Mesothelial cell of epicardium (in vitro differentiated cells): ENCODE measurements around the gene NACC2. TPM values are rescaled to one million over a fixed set of nuclear protein-coding genes. Genes with fewer than 3 reads are reported as not detected.
A peak's percentile ranks its signal among the peaks of the same experiment; 100 is the strongest.
"Not testable (repeated sequence)": the region's sequence is repeated elsewhere in the genome, so short reads cannot be mapped to it uniquely, and the experiment has no call there.

Experiments
- DNase-seq, 2 experiments: peaks; one replicate each; pipeline ENCODE4 v3.0.0; 2021; ENCODE audit warnings: low spot score in 2 of 2; ENCODE audit not compliant: unreplicated experiment in 2 of 2
- H3K27ac Mint-ChIP-seq: 2 replicates; pipeline ENCODE4 v1.8.0; 2021; ENCODE audit warnings: mixed read lengths
- H3K27me3 Mint-ChIP-seq: 2 replicates; pipeline ENCODE4 v1.8.0; 2021; ENCODE audit warnings: low read depth, mixed read lengths
- H3K36me3 Mint-ChIP-seq: 2 replicates; pipeline ENCODE4 v1.8.0; 2021; ENCODE audit warnings: mixed read lengths
- H3K4me1 Mint-ChIP-seq: 2 replicates; pipeline ENCODE4 v1.8.0; 2021; ENCODE audit warnings: mixed read lengths
- H3K4me3 Mint-ChIP-seq: 2 replicates; pipeline ENCODE4 v1.8.0; 2021; ENCODE audit warnings: mild to moderate bottlenecking, moderate library complexity, mixed read lengths
- H3K9me3 Mint-ChIP-seq: 2 replicates; pipeline ENCODE4 v1.8.0; 2021; ENCODE audit warnings: mixed read lengths
- CTCF ChIP-seq: fragments of 200-600 bp; sonication (generic); IDR thresholded peaks from one replicate; pipeline ENCODE4 v1.5.0; 2021; ENCODE audit warnings: antibody characterized with exemption; ENCODE audit not compliant: unreplicated experiment
- total RNA-seq: library from RNA; stranded (reverse); gene quantifications from 3 replicates; pipeline ENCODE4 v1.2.1, GENCODE V29; 2021

NACC2 gene
- total RNA-seq, 1 donor from 2014 or later, result 18.4 TPM

DNA sequence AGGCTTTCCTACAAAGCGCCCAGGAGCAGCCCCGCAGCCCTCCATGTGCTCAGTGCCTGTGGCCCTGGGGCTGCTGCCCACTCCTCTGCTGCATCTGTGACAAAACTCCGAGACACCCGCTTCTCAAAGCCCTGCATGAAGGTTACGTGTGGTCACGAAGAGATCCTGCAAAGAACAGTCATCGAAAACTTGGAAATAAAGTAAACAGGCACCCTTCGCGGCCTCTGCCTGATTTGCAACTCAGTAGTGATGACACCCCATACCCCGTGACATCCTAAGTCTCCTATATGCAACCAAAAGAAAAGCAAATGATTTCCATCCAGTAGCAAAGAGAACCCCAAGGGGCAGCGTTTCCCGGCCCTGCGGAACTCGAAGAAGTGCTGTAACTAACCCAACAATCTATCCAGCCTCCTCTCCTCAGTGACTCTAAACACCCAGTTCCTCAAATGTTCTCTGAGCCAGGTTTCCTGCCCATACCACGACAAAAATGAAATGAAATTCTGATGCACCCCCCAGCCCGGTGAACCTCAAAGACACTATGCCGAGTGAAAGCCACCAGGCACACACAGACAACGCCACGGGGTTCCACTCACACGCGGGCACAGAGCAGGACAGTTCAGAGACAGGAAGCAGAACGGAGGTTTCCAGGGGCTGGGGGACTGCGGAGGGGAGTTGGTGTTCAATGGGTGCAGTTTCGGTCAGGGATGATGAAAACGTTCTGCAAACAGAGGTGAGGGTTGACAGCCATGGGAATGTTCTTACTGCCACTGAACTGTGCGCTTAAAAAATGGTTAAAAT, 19.0 kb downstream of the NACC2 start:
- no peak for TF ChIP-seq CTCF
- H3K36me3 Mint-ChIP-seq, result peaks cover 2% of the 10 kb centered on the region
- peaks cover 7% of the 10 kb centered on the region for H3K4me1 Mint-ChIP-seq
- no peak overlapping the region for H3K4me3 Mint-ChIP-seq
- H3K27me3 Mint-ChIP-seq, result no peaks in the 10 kb centered on the region
- peak overlapping the region; percentile 63 for H3K27ac Mint-ChIP-seq
- no peaks in the 10 kb centered on the region for H3K9me3 Mint-ChIP-seq
- DNase-seq, result no peak

DNA sequence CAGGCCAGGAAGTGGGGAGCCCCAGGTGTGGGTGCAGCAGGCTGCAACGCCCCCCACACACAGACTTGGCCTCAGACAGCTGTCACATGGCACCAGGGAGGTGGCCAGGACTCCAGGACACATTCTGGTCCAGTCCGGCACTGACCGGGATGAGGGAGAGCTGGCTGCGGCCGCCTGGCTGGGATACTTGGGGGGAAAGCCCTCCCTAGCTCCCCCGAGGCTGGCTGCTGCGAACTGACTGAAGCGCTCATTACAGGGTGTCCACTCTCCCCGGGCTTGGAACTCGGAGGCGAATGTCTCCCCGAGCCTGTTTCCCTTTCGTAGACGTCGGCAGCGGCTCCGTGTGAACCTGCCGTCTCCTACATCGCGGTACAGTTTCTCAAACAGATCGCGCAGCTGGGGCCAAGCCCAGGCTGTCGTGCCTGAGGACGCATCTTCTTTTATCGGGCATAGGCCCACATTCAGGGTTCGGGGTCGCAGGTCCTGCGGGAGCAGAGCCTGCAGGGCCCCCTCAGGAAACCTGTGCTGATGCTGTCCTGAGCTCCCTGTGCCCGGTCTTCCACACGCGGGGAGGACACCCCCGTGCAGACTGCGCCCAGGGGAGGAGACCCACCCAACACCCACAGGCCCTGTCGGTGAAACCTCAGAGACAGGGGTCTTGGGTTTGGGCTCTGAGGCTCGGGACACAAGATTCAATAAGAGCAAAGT, 19.8 kb downstream of the NACC2 start:
- no peak overlapping the region for H3K4me3 Mint-ChIP-seq
- H3K4me1 Mint-ChIP-seq, result peaks cover 7% of the 10 kb centered on the region
- DNase-seq, result no peak
- H3K36me3 Mint-ChIP-seq, result peaks cover 7% of the 10 kb centered on the region
- TF ChIP-seq CTCF, result no peak
- H3K27ac Mint-ChIP-seq, result no peak overlapping the region
- no peaks in the 10 kb centered on the region for H3K27me3 Mint-ChIP-seq
- H3K9me3 Mint-ChIP-seq, result peaks cover 5% of the 10 kb centered on the region

DNA sequence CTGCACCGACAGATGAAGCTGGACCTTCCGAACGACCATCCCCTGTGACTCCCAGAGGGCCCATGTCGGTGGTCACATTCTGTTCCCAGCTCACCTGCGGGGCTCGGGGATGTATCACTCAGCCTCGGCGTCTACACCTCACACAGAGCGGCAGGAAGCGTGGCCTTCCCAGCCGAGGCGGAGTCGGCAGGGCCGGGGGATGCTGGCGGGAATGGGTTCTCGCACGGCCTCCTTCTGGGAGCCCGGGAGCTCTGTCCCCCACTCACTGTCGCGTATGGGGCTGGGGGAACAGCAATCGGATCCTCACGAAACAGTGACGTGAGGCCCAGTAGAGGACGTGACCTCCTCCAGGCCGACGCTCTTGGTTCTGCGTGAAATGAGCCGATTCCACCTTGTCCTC, 20.4 kb downstream of the NACC2 start:
- peaks cover 7% of the 10 kb centered on the region for H3K4me1 Mint-ChIP-seq
- peaks cover 10% of the 10 kb centered on the region for H3K36me3 Mint-ChIP-seq
- DNase-seq, result no peak
- H3K27me3 Mint-ChIP-seq, result no peaks in the 10 kb centered on the region
- TF ChIP-seq CTCF, result no peak
- peaks cover 9% of the 10 kb centered on the region for H3K9me3 Mint-ChIP-seq
- H3K4me3 Mint-ChIP-seq, result no peak overlapping the region
- no peak overlapping the region for H3K27ac Mint-ChIP-seq

DNA sequence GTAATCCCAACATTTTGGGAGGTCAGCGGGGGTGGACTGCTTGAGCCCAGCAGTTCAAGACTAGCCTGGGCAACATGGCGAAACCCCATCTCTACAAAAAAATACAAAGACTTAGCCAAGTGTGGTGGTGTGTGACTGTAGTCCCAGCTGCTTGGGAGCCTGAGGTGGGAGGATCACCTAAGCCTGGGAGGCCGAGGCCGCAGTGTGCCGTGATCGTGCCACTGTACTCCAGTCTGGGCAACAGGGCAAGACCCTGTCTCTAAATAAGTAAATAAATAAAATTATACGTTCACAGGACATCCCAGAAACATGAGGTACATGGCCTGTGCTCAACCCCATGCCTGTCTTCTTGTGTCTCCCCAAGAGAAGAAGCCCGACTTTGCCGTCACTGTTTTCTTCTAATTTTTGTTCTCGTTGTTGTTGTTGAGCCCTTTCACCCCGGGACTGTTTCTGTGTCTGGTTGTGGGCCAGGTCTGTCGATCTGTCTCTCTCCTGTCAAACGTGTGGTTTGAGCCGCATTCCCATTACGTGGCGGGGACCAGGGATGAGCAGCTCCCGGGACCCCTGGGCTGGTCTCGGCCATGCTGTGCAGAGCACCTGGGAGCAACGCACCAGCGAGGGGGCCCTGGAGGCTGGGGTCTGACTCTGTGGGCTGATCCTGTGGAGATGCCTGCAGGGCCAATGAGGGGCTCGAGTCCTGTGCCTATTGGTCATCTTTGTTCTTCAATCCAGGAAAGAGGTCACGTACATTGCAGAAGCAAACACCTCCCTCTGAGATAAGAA, 32.2 kb downstream of the NACC2 start:
- H3K9me3 Mint-ChIP-seq, result peaks cover 17% of the 10 kb centered on the region
- peaks cover 22% of the 10 kb centered on the region for H3K36me3 Mint-ChIP-seq
- no peaks in the 10 kb centered on the region for H3K27me3 Mint-ChIP-seq
- peaks cover 4% of the 10 kb centered on the region for H3K4me1 Mint-ChIP-seq
- no peak overlapping the region for H3K27ac Mint-ChIP-seq
- TF ChIP-seq CTCF, result no peak
- H3K4me3 Mint-ChIP-seq, result no peak overlapping the region
- no peak for DNase-seq

- H3K27ac Mint-ChIP-seq, DNase-seq, H3K27me3 Mint-ChIP-seq, H3K4me3 Mint-ChIP-seq: not testable (repeated sequence)
- Mint-ChIP-seq H3K9me3 (peaks cover 15% of the 10 kb centered on the region), H3K36me3 (peaks cover 17% of the 10 kb centered on the region), H3K4me1 (peaks cover 12% of the 10 kb centered on the region)
Measured at GRCh38 chr9:136061916-136062315, 33.2 kb downstream of the NACC2 start.
